Gastroesophageal sphincter (tissue), 4 donors: ENCODE measurements around the gene KIAA1755. TPM values are rescaled to one million over a fixed set of nuclear protein-coding genes. Genes with fewer than 3 reads are reported as not detected.

Experiments used
- ATAC-seq: fragments of 150-250 bp; one replicate; pipeline ENCODE4 v1.9.1; 2016; ENCODE audit warnings: mild to moderate bottlenecking, moderate library complexity
- H3K27ac ChIP-seq, 4 donors: fragments of 200-600 bp; sonication (generic) in 3 of 4; 1 replicate in 3 of 4; 2 replicates in 1 of 4; pipeline ENCODE4 v1.5.1; 2016 to 2019
- H3K27me3 ChIP-seq: fragments of 200-600 bp; sonication (generic); one replicate; pipeline ENCODE4 v1.5.1; 2019
- H3K36me3 ChIP-seq, 2 donors: fragments of 200-600 bp; sonication (generic); one replicate each; pipeline ENCODE4 v1.5.1; 2019; ENCODE audit warnings: control low read depth in 1 of 2
- H3K4me1 ChIP-seq, 3 donors: fragments of 200-600 bp; sonication (generic); 1 replicate in 2 of 3; 2 replicates in 1 of 3; pipeline ENCODE4 v1.5.1; 2016 to 2019; ENCODE audit warnings: control low read depth in 2 of 3
- H3K4me3 ChIP-seq, 2 donors: fragments of 200-600 bp; sonication (generic); one replicate each; pipeline ENCODE4 v1.5.1; 2019; ENCODE audit warnings: mild to moderate bottlenecking in 1 of 2, moderate library complexity in 1 of 2
- H3K9me3 ChIP-seq, 3 donors: fragments of 200-600 bp; sonication (generic); one replicate each; pipeline ENCODE4 v1.5.1; 2017 to 2019; ENCODE audit warnings: control low read depth in 2 of 3
- EP300 ChIP-seq: sonication (generic); formaldehyde crosslinking; IDR thresholded peaks from one replicate; pipeline ENCODE4 v1.6.1; 2017; ENCODE audit warnings: antibody characterized with exemption, mild to moderate bottlenecking
- POLR2A ChIP-seq, 2 donors: fragments of 450-650 bp; IDR thresholded peaks; one replicate each; pipeline ENCODE4 v1.6.1; 2017; ENCODE audit warnings: antibody characterized with exemption in 2 of 2, mild to moderate bottlenecking in 2 of 2, moderate library complexity in 1 of 2
- POLR2AphosphoS5 ChIP-seq: sonication (generic); formaldehyde crosslinking; IDR thresholded peaks from one replicate; pipeline ENCODE4 v1.6.1; 2017; ENCODE audit warnings: antibody characterized with exemption
- WGBS, 2 donors: methylation state at CpG; one replicate each; pipeline ENCODE4 v1.1.5; 2018; ENCODE audit warnings: low coverage in 1 of 2; 5-methylcytosine and 5-hydroxymethylcytosine counted together
- total RNA-seq, 4 donors: library from RNA; depleted of rRNA; stranded (reverse); fragments of >200 nt; gene quantifications; one replicate each; pipeline ENCODE4 v1.1.0, GENCODE V29; 2016
- TF ChIP-seq, protein P1 (sequence below), 4 experiments: fragments of 200-600 bp in 2 of 4; fragments of 450-650 bp in 2 of 4; sonication (generic) in 1 of 4; IDR thresholded peaks; one replicate each; pipeline ENCODE4 v1.5.1; 2017 to 2019; ENCODE audit warnings: antibody characterized with exemption in 4 of 4, mild to moderate bottlenecking in 2 of 4, moderate library complexity in 2 of 4

KIAA1755 gene
- total RNA-seq, 4 donors from 2014 or later: 5.1 to 19.9 (median 11.5) TPM

DNA sequence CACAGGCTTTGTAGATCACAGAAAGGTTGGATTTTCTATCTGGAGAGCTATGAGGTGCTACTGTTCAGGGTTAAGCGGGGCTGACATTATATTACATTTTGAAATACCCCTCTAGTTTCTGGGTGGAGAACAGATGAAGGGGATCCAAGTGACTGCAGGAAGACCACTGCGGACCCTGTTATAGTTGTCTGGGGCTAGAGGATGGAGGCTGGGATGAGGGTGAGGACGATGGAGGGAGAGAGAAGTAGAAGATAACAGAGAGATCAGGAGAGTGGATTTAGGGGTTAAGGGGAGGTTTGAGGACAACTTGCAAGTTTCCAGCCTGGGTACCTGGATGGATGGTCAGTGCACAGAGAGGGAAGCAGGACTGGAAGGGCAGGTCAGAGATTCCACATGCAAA is 52.0 kb downstream of the KIAA1755 start:
- H3K27ac ChIP-seq: no peak overlapping the region
- H3K4me3 ChIP-seq: no peak overlapping the region
- H3K27me3 ChIP-seq: peaks cover 5% of the 10 kb centered on the region
- no peak for ATAC-seq
- TF ChIP-seq POLR2AphosphoS5 (no peak), POLR2A (IDR thresholded peaks at IDR 0.05) (no peak), EP300 (no peak)
- TF ChIP-seq, protein P1, sequence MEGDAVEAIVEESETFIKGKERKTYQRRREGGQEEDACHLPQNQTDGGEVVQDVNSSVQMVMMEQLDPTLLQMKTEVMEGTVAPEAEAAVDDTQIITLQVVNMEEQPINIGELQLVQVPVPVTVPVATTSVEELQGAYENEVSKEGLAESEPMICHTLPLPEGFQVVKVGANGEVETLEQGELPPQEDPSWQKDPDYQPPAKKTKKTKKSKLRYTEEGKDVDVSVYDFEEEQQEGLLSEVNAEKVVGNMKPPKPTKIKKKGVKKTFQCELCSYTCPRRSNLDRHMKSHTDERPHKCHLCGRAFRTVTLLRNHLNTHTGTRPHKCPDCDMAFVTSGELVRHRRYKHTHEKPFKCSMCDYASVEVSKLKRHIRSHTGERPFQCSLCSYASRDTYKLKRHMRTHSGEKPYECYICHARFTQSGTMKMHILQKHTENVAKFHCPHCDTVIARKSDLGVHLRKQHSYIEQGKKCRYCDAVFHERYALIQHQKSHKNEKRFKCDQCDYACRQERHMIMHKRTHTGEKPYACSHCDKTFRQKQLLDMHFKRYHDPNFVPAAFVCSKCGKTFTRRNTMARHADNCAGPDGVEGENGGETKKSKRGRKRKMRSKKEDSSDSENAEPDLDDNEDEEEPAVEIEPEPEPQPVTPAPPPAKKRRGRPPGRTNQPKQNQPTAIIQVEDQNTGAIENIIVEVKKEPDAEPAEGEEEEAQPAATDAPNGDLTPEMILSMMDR (IDR thresholded peaks at IDR 0.05): no peak
- H3K9me3 ChIP-seq: no peaks in the 10 kb centered on the region
- H3K36me3 ChIP-seq: no peaks in the 10 kb centered on the region
- WGBS, 2 donors: 92 to 95% methylated on average over 3 of the region's 3 CpGs
- peaks cover 0 to 7% (median 0%) of the 10 kb centered on the region in 3 donors for H3K4me1 ChIP-seq

DNA sequence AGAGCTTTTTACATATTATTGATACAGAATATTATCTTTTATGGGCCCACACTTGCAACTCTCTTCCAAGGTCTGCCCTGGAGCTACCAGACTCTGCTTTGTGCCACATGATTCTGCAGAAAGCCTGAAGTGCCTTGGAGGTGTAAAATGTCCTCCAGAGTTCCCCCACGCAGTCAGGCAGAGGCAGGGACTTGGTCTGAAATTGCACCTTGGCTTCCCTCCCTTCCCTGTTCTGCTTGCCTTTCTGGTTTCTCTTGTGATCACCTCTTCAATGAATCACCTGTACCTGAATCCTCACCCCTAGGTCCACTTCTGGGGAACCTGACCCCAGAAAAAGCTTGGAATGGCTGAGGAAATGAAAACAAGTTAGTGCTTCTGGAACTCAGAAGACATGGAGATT is 52.4 kb downstream of the KIAA1755 start:
- peaks cover 0 to 7% (median 0%) of the 10 kb centered on the region in 3 donors for H3K4me1 ChIP-seq
- ATAC-seq: no peak
- H3K27me3 ChIP-seq: peaks cover 5% of the 10 kb centered on the region
- no peaks in the 10 kb centered on the region for H3K36me3 ChIP-seq
- TF ChIP-seq POLR2A (IDR thresholded peaks at IDR 0.05): no peak
- TF ChIP-seq, protein P1 (IDR thresholded peaks at IDR 0.05): no peak
- TF ChIP-seq EP300: no peak
- no peak for TF ChIP-seq POLR2AphosphoS5
- no peaks in the 10 kb centered on the region for H3K9me3 ChIP-seq
- H3K27ac ChIP-seq: no peak overlapping the region
- WGBS, 2 donors: 100% methylated on average over 1 of the region's 1 CpG
- no peak overlapping the region for H3K4me3 ChIP-seq

DNA sequence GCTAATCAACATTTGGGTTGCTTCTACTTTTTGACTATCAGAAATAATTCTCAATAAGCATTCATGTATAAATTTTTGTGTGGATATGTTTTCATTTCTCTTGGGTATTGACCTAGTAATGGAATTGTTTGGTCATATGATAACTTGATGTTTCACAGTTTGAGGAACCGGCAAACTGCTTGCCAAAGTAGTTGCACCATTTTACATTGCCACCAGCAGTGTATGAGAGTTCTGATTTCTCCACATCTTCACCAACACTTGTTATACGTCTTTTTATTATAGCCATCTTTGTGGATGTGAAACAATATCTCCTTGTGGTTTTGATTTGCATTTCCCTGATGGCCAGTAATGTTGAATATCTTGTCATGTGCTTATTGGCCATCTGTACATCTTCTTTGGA is 52.9 kb downstream of the KIAA1755 start:
- Histone ChIP-seq H3K27ac (no peak overlapping the region), H3K27me3 (peaks cover 6% of the 10 kb centered on the region), H3K4me1 (peaks cover 0 to 7% (median 0%) of the 10 kb centered on the region in 3 donors), H3K36me3 (no peaks in the 10 kb centered on the region), H3K9me3 (no peaks in the 10 kb centered on the region), H3K4me3 (no peak overlapping the region)
- no peak for ATAC-seq
- TF ChIP-seq, protein P1 (IDR thresholded peaks at IDR 0.05): no peak
- TF ChIP-seq EP300 (no peak), POLR2A (IDR thresholded peaks at IDR 0.05) (no peak), POLR2AphosphoS5 (no peak)
- WGBS, 2 donors: 80 to 88% methylated on average over 1 to 2 of the region's 2 CpGs

DNA sequence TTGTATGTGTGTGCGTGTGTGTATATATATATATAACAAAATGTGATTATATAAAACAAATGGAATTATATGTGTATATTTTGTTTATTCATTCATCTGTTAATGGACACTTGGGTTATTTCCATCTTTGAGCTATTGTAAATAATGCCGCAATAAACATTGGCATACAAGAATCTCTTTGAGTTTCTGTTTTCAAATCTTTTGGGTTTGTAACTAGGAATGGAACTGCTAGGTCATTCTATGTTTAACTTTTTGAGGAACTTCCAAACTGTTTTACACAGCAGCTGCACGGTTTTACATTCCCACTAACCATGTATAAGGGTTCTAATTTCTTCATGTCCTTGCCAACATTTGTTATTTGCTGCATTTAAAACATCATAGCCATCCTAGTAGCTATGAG is 55.5 kb downstream of the KIAA1755 start:
- ATAC-seq: no peak
- H3K27me3 ChIP-seq: peaks cover 11% of the 10 kb centered on the region
- TF ChIP-seq, protein P1 (IDR thresholded peaks at IDR 0.05): no peak
- no peak for TF ChIP-seq POLR2A (IDR thresholded peaks at IDR 0.05)
- no peak for TF ChIP-seq POLR2AphosphoS5
- no peak for TF ChIP-seq EP300
- H3K27ac ChIP-seq: no peak overlapping the region
- no peaks in the 10 kb centered on the region for H3K4me1 ChIP-seq
- H3K9me3 ChIP-seq: no peaks in the 10 kb centered on the region
- WGBS, 2 donors: 34 to 44% methylated on average over 3 of the region's 3 CpGs
- no peaks in the 10 kb centered on the region for H3K36me3 ChIP-seq
- no peak overlapping the region for H3K4me3 ChIP-seq

DNA sequence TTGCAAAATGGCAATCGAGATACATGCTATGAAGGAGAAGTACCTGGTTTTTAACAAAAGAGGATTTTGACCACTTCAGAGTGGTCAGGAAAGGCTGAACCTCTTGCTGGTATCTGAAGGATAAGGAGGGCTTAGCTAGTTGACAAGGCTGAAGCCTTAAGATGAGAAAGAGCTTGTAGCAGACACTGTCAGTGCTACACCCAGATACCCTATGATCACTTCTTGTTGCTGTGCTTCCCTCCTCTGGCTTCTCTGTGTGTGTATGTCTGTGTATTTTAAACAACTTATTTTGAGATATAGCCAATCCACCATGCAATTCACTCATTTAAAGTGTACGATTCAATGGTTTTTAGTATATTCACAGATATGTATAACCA is 56.6 kb downstream of the KIAA1755 start:
- H3K4me1 ChIP-seq: no peaks in the 10 kb centered on the region
- H3K27me3 ChIP-seq: peaks cover 8% of the 10 kb centered on the region
- TF ChIP-seq POLR2AphosphoS5: no peak
- TF ChIP-seq, protein P1 (IDR thresholded peaks at IDR 0.05): no peak
- TF ChIP-seq EP300: no peak
- no peak for TF ChIP-seq POLR2A (IDR thresholded peaks at IDR 0.05)
- no peak overlapping the region for H3K4me3 ChIP-seq
- 68 to 90% methylated on average over 2 of the region's 2 CpGs for WGBS, 2 donors
- no peaks in the 10 kb centered on the region for H3K9me3 ChIP-seq
- ATAC-seq: no peak
- H3K36me3 ChIP-seq: no peaks in the 10 kb centered on the region
- H3K27ac ChIP-seq: no peak overlapping the region
